Measurements from ENCODE around the gene MMAB.

- TF ChIP-seq POLR2A (IDR thresholded peaks at IDR 0.05), result no peak
- TF ChIP-seq, protein P1, sequence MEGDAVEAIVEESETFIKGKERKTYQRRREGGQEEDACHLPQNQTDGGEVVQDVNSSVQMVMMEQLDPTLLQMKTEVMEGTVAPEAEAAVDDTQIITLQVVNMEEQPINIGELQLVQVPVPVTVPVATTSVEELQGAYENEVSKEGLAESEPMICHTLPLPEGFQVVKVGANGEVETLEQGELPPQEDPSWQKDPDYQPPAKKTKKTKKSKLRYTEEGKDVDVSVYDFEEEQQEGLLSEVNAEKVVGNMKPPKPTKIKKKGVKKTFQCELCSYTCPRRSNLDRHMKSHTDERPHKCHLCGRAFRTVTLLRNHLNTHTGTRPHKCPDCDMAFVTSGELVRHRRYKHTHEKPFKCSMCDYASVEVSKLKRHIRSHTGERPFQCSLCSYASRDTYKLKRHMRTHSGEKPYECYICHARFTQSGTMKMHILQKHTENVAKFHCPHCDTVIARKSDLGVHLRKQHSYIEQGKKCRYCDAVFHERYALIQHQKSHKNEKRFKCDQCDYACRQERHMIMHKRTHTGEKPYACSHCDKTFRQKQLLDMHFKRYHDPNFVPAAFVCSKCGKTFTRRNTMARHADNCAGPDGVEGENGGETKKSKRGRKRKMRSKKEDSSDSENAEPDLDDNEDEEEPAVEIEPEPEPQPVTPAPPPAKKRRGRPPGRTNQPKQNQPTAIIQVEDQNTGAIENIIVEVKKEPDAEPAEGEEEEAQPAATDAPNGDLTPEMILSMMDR (IDR thresholded peaks at IDR 0.05 in 4 of 5, conservative IDR thresholded peaks at IDR 0.05 in 1 of 5), result no peak
These were observed 17.3 kb upstream of the MMAB start for GRCh38 chr12:109590566-109590965.
